CD4-positive, alpha-beta memory T cell (primary cell): ENCODE measurements around the gene GAMT. TPM values are rescaled to one million over a fixed set of nuclear protein-coding genes. Genes with fewer than 3 reads are reported as not detected.
A peak's percentile ranks its signal among the peaks of the same experiment; 100 is the strongest.

Source experiments
- CTCF ChIA-PET: fragments of 350-600 bp; sonication (Branson Sonifier 250); formaldehyde crosslinking; loops from one replicate; lab custom pipeline; 2021; ENCODE audit warnings: inconsistent platforms; ENCODE audit not compliant: partially characterized antibody; lab: Charles Lee
- POLR2A ChIA-PET: fragments of 350-600 bp; sonication (Branson Sonifier 250); formaldehyde crosslinking; loops from one replicate; lab custom pipeline; 2021; ENCODE audit not compliant: partially characterized antibody; lab: Charles Lee
- DNase-seq, 5 donors: peaks; one replicate each; pipeline versions ENCODE4 v3.0.0 to v3.0.0-alpha.2; 2020 to 2022; ENCODE audit warnings: mixed read lengths in 1 of 5
- H3K27ac ChIP-seq: one replicate; pipeline ENCODE4 v1.7.0; 2013; ENCODE audit warnings: low read depth, low read length
- H3K27me3 ChIP-seq: 2 replicates; pipeline ENCODE4 v1.7.0; 2013; ENCODE audit warnings: mild to moderate bottlenecking, low read length, moderate library complexity; ENCODE audit not compliant: insufficient read depth
- H3K36me3 ChIP-seq: 2 replicates; pipeline ENCODE4 v1.7.0; 2013; ENCODE audit warnings: mild to moderate bottlenecking, low read length, moderate library complexity; ENCODE audit not compliant: insufficient read depth
- H3K4me1 ChIP-seq: 2 replicates; pipeline ENCODE4 v1.7.0; 2013; ENCODE audit warnings: mild to moderate bottlenecking, low read length, moderate library complexity; ENCODE audit not compliant: insufficient read depth
- H3K4me3 ChIP-seq, 2 donors: one replicate each; pipeline ENCODE4 v1.7.0; 2013; ENCODE audit warnings: low read length in 2 of 2, mild to moderate bottlenecking in 1 of 2
- H3K9me3 ChIP-seq, 2 donors: one replicate each; pipeline ENCODE4 v1.7.0; 2013; ENCODE audit warnings: low read length in 2 of 2, control low read depth in 1 of 2; ENCODE audit not compliant: control insufficient read depth in 1 of 2
- H3K27ac Mint-ChIP-seq, 7 donors: one replicate each; pipeline ENCODE4 v1.8.0; 2020 to 2021; ENCODE audit warnings: mixed read lengths in 7 of 7, mild to moderate bottlenecking in 6 of 7, inconsistent platforms in 3 of 7, moderate library complexity in 3 of 7
- H3K27me3 Mint-ChIP-seq, 2 donors: one replicate each; pipeline ENCODE4 v1.8.0; 2020 to 2021; ENCODE audit warnings: mixed read lengths in 2 of 2
- H3K36me3 Mint-ChIP-seq, 2 donors: one replicate each; pipeline ENCODE4 v1.8.0; 2020 to 2021; ENCODE audit warnings: mixed read lengths in 2 of 2, inconsistent platforms in 1 of 2, mild to moderate bottlenecking in 1 of 2
- H3K4me1 Mint-ChIP-seq, 4 donors: one replicate each; pipeline ENCODE4 v1.8.0; 2020 to 2021; ENCODE audit warnings: mixed read lengths in 4 of 4, mild to moderate bottlenecking in 1 of 4
- H3K4me3 Mint-ChIP-seq, 8 donors: one replicate each; pipeline ENCODE4 v1.8.0; 2020 to 2021; ENCODE audit warnings: mixed read lengths in 8 of 8, mild to moderate bottlenecking in 7 of 8, moderate library complexity in 6 of 8, inconsistent platforms in 3 of 8
- H3K9me3 Mint-ChIP-seq, 8 donors: one replicate each; pipeline ENCODE4 v1.8.0; 2020 to 2021; ENCODE audit warnings: mixed read lengths in 8 of 8, mild to moderate bottlenecking in 5 of 8, inconsistent platforms in 3 of 8, moderate library complexity in 1 of 8
- intact Hi-C: fragments of 100-400 bp; cut with micrococcal nuclease; formaldehyde crosslinking; loops from one replicate; pipeline ENCODE4 v1.15.1; 2023
- polyA plus RNA-seq, 2 donors: library from polyadenylated mRNA; unstranded; fragments of 300-500 nt; fragmentation: Illumina TruSeq; gene quantifications; one replicate each; pipeline ENCODE4 v1.2.3, GENCODE V29; 2021
- total RNA-seq, 2 experiments: library from RNA; stranded (reverse); gene quantifications; one replicate each; pipeline ENCODE4 v1.2.3, GENCODE V29; 2021

The GAMT gene
- total and polyA plus RNA-seq, 4 experiments from 2014 or later = 15.9 to 20.3 (median 17.8) TPM

DNA sequence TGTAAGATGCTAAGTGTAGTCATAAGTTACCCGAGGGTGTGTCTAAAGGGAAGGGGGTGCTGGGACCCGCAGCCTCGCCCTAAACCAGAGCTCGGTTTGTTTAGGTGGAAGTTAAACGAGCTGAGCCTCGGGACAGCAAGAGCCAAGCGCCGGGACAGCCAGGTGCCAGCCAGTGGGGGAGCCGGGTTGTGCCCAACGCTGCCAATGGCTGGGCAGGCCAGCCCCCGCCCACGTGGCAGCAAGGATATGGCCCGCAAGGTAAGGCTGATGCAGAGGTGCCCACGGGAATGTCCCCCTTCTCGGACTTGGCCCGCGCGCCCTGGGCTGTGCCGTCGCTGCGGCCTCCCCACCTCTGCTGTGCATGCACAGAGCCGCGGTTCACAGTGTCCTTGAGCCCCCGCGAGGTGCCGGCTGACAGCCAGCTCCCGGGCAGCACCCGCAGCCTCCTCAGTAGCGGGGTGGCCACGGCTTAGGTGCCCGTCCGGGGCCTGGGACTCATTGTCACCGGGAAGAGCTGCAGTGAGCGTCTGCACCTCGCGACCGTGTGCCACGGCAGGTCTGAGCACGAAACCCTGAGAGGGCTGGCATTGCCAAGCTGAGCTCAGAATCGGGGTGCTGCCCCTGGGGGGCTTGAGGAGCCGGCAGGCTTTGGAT lies 27.5 kb upstream of the GAMT start:
- no peak for DNase-seq
- intact Hi-C loops = no loop called here
- POLR2A ChIA-PET = no interaction called here

DNA sequence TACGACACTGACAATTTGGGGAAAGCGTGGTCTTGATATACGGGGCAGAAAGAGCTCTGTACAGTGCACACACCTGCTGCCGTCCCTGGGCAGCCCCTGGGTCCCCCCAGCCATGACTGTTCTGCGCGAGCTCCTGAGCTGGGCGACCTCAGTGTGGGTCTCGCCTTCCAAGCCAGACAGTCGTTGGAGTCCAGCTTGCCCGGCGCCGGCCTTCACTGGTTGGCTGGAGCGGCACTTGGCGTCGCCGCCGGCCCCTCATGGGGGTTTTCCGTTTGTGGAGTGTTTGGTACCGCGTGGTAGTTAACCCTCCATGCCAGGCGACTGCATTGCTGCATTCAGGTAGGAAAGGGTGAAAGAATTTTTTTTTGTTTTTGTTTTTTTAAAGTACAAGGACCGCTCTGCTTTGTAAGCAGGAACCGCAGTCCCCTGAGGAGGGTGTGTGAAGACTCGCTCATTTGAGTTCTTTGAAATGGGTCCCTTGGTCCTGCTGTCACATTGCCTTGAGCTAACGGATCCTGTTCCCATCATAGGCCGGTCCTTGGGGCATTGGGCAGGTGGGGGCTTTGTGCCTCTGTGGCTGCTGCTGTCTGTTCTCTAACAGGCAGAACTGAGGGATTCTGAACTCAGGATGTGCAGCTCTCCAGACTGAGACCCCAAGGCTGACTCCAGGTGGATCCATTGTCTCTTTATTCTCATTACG lies 26.0 kb upstream of the GAMT start:
- DNase-seq = no peak
- Mint-ChIP-seq H3K27me3 (no peaks in the 10 kb centered on the region), H3K4me1 (peaks cover 0 to 13% (median 4%) of the 10 kb centered on the region in 4 donors), H3K4me3 (no peak overlapping the region), H3K36me3 (peaks cover 19 to 41% of the 10 kb centered on the region in 2 donors), H3K27ac (no peak overlapping the region), H3K9me3 (peaks cover 0 to 4% (median 0%) of the 10 kb centered on the region in 8 donors)
- POLR2A ChIA-PET = interaction anchor here (1.3 kb wide), 1 partner anchor 18 kb away, joined by 5 read pairs; no protein-coding TSS in a partner anchor
- intact Hi-C loops = no loop called here
- peaks cover 65% of the 10 kb centered on the region for H3K36me3 ChIP-seq
- no peak overlapping the region for H3K27ac ChIP-seq
- no peaks in the 10 kb centered on the region for H3K9me3 ChIP-seq
- CTCF ChIA-PET = interaction anchor here (1.6 kb wide), 1 partner anchor 10 kb away, joined by 3 read pairs; no protein-coding TSS in a partner anchor
- no peak overlapping the region for H3K4me3 ChIP-seq
- no peaks in the 10 kb centered on the region for H3K4me1 ChIP-seq
- no peaks in the 10 kb centered on the region for H3K27me3 ChIP-seq

More for the DNA sequence above, 27.5 kb upstream of the GAMT start:
- Mint-ChIP-seq H3K4me1 (peaks cover 0 to 4% (median 2%) of the 10 kb centered on the region in 4 donors), H3K36me3 (peaks cover 13 to 32% of the 10 kb centered on the region in 2 donors), H3K9me3 (peaks cover 0 to 4% (median 0%) of the 10 kb centered on the region in 8 donors), H3K4me3 (no peak overlapping the region), H3K27me3 (no peaks in the 10 kb centered on the region), H3K27ac (no peak overlapping the region)
- H3K36me3 ChIP-seq = peaks cover 66% of the 10 kb centered on the region
- CTCF ChIA-PET = no interaction called here
- no peaks in the 10 kb centered on the region for H3K27me3 ChIP-seq
- no peak overlapping the region for H3K27ac ChIP-seq
- H3K9me3 ChIP-seq = no peaks in the 10 kb centered on the region
- H3K4me3 ChIP-seq = no peak overlapping the region
- no peaks in the 10 kb centered on the region for H3K4me1 ChIP-seq

DNA sequence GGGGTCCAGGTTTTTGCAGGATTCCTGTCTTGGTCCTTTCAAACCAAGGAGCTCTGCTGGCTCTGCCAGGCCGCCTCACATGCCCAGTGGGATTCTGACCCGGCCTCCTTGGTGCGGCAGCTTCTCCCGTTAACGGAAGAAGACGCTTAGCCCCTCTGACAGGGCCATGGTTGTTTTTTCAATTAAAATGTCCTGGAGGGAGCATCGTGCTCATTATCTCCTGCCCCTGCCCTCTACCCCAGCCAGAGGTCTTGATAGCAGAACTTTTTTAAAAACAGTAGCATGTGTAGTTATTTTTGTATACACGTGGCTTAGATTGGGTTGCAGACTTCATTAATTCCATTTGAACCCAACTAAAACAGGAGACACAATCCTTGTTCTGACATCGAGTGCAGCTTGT lies 25.4 kb upstream of the GAMT start:
- intact Hi-C loops = no loop called here
- no peak overlapping the region for H3K27ac Mint-ChIP-seq

DNA sequence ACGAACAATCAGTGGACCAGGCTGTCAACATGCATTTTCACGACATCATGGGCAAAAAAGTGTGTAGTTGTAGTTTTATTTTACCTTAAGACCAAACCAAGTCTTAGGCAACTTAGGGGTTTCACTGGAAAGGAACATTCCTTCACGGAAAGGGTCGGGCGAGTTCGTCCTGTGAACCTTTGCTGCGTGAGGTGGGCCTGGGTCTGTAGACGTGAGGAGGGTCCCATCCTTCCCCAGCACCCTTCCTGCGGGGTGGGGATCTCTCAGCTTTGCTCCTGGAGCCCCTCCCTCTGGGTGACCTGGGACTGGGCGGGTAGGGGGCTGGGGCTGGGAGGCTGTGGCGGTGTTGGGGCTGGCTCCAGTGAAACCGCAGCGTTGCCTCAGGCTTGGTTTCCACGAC lies 24.6 kb upstream of the GAMT start:
- Mint-ChIP-seq H3K27ac (peak overlapping the region in 1 of 7 donors; percentile 37), H3K4me1 (peaks cover 0 to 13% (median 4%) of the 10 kb centered on the region in 4 donors), H3K27me3 (no peaks in the 10 kb centered on the region), H3K36me3 (peaks cover 16 to 40% of the 10 kb centered on the region in 2 donors), H3K9me3 (peaks cover 0 to 4% (median 0%) of the 10 kb centered on the region in 8 donors), H3K4me3 (no peak overlapping the region)
- Histone ChIP-seq H3K4me3 (no peak overlapping the region), H3K27ac (no peak overlapping the region), H3K9me3 (no peaks in the 10 kb centered on the region), H3K36me3 (peaks cover 70% of the 10 kb centered on the region), H3K4me1 (no peaks in the 10 kb centered on the region), H3K27me3 (no peaks in the 10 kb centered on the region)
- CTCF ChIA-PET = interaction anchor here (0.5 kb wide), 1 partner anchor 39 kb away, joined by 3 read pairs; no protein-coding TSS in a partner anchor
- intact Hi-C loops = no loop called here
- no peak for DNase-seq
- POLR2A ChIA-PET = no interaction called here

More for the DNA sequence above, 25.4 kb upstream of the GAMT start:
- Histone ChIP-seq H3K27me3 (no peaks in the 10 kb centered on the region), H3K4me3 (no peak overlapping the region), H3K4me1 (no peaks in the 10 kb centered on the region), H3K9me3 (no peaks in the 10 kb centered on the region), H3K27ac (no peak overlapping the region), H3K36me3 (peaks cover 65% of the 10 kb centered on the region)
- H3K4me1 Mint-ChIP-seq = peaks cover 0 to 13% (median 4%) of the 10 kb centered on the region in 4 donors
- ChIA-PET CTCF (interaction anchor here (1.6 kb wide), 1 partner anchor 11 kb away, joined by 3 read pairs; no protein-coding TSS in a partner anchor), POLR2A (interaction anchor here (1.3 kb wide), 1 partner anchor 18 kb away, joined by 5 read pairs; no protein-coding TSS in a partner anchor)
- peaks cover 0 to 4% (median 0%) of the 10 kb centered on the region in 8 donors for H3K9me3 Mint-ChIP-seq
- no peaks in the 10 kb centered on the region for H3K27me3 Mint-ChIP-seq
- H3K4me3 Mint-ChIP-seq = no peak overlapping the region
- H3K36me3 Mint-ChIP-seq = peaks cover 17 to 42% of the 10 kb centered on the region in 2 donors
- DNase-seq = no peak

DNA sequence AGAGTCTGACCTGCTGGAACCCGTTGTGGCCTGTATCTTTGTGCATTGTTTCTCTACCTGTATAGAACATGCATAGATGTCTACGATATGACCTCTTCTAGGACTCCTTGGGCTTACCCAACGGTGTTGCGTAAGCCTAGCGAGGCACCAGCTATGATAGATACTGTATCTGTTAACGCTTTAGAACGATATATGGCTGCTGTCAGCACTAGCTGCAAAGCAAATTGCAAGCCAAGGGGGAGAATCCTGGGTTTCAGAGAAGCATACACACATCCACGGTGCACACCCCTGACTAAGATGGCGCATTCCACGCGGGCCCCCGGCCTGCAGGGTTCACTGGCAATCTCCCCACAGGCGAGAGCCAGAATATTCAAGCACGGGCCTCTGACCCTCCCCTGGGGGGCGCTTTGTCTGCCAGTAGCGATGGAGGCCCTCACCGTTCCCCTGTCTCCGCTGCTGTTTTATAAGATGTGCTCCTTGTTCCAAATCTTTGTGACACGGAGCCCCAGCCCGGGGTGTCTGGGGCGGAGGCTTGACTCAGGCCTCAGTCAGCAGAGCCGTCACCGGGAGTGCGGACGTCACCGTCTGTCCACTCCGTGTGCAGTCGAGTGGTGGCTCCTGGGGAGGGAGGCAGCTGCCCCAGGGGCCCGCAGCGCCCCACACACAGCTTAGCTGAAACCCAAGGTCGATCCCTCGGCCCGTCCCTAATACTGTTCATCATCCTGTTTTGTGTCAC lies 23.9 kb upstream of the GAMT start:
- no peak for DNase-seq
- H3K9me3 ChIP-seq = no peaks in the 10 kb centered on the region
- no peaks in the 10 kb centered on the region for H3K27me3 Mint-ChIP-seq
- H3K4me3 ChIP-seq = no peak overlapping the region
- no peaks in the 10 kb centered on the region for H3K4me1 ChIP-seq
- intact Hi-C loops = no loop called here
- peaks cover 0 to 13% (median 5%) of the 10 kb centered on the region in 4 donors for H3K4me1 Mint-ChIP-seq
- ChIA-PET CTCF (interaction anchor here (0.5 kb wide), 1 partner anchor 39 kb away, joined by 3 read pairs; no protein-coding TSS in a partner anchor), POLR2A (no interaction called here)
- H3K27ac Mint-ChIP-seq = peak overlapping the region in 1 of 7 donors; percentile 48
- peaks cover 76% of the 10 kb centered on the region for H3K36me3 ChIP-seq
- no peak overlapping the region for H3K27ac ChIP-seq
- no peaks in the 10 kb centered on the region for H3K27me3 ChIP-seq
- H3K36me3 Mint-ChIP-seq = peaks cover 19 to 42% of the 10 kb centered on the region in 2 donors
- peaks cover 0 to 4% (median 0%) of the 10 kb centered on the region in 8 donors for H3K9me3 Mint-ChIP-seq
- peak overlapping the region in 1 of 8 donors; percentile 41 for H3K4me3 Mint-ChIP-seq

DNA sequence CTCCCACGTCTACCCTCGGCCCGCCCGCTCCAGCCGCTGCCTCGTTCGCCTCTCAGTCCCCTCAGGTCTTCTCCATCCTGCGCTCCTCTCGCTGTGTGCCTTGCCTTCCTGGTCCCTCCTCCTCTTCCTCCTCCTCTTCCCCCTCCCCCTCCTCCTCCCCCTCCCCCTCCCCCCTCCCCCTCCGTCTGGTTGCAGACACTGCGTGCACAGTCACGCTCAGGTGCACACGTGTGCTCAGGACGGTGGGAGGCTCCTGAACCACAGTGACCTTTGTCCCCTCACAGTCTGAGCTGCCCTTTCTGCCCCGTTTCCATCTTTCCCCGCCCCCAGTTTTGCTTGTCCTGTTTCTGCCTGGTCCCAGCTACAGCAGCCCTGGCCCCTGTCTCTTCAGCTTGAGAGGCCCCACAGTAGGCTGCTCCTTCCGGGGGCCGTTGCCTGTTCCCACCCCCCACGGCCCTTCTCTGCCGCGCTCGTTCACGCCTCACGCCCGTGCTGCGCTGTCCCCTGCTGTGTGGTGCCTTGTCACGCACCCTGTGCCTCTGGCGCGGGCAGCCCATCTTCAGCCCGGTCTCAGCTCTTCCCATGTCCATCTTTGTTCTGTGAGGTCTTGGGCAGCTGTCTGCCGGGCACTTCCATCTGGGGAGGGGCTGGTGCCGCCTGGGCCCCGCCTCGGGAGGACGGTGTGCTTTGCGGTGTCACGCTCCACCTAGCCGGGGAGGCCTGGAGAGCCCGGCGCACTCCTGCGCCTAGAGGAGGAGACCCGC lies 23.0 kb upstream of the GAMT start:
- Histone ChIP-seq H3K4me1 (no peaks in the 10 kb centered on the region), H3K9me3 (no peaks in the 10 kb centered on the region), H3K4me3 (no peak overlapping the region), H3K27me3 (no peaks in the 10 kb centered on the region), H3K27ac (no peak overlapping the region), H3K36me3 (peaks cover 75% of the 10 kb centered on the region)
- no peaks in the 10 kb centered on the region for H3K27me3 Mint-ChIP-seq
- H3K27ac Mint-ChIP-seq = peak overlapping the region in 2 of 7 donors; percentile 42 to 48
- peaks cover 23 to 45% of the 10 kb centered on the region in 2 donors for H3K36me3 Mint-ChIP-seq
- DNase-seq = no peak
- CTCF ChIA-PET = no interaction called here
- intact Hi-C loops = no loop called here
- POLR2A ChIA-PET = no interaction called here
- H3K9me3 Mint-ChIP-seq = peaks cover 0 to 7% (median 0%) of the 10 kb centered on the region in 8 donors
- peaks cover 0 to 13% (median 5%) of the 10 kb centered on the region in 4 donors for H3K4me1 Mint-ChIP-seq
- H3K4me3 Mint-ChIP-seq = no peak overlapping the region
